ENCODE measurements around the gene FMNL2.

FMNL2 gene

DNA sequence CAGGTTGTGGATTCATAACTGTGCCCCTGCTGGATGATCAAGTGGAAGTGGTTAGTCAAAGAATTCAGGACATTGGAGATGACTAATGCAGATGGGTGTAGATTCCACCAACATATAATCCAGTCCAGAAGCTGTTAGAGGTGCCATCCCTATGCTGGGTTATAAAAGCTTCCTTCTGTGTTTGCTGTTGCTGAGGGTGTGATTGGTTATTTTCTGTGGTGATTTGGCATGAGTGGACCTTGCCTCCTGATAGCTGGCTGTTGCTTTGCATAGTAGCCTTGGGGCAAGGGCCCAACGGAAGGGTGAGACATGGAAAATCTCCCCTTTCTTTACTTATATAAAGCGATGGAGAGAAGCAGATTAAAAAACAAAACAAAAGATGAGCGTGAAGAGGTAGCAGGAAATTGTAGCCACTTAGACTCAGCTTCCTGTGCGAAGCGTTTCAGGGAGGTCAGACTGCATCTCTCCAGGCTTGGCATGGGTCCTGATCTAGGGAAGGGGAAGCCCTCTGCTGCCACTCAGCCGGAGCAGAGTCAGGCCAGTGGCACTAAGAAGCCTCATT is 190.4 kb downstream of the FMNL2 start:
- TF ChIP-seq HDGF (IDR thresholded peaks at IDR 0.05; ENCODE audit: borderline replicate concordance) (no peak), SUZ12 (IDR thresholded peaks at IDR 0.05) (no peak), FOXK2 (IDR thresholded peaks at IDR 0.05) (no peak), FOXA1 (IDR thresholded peaks at IDR 0.05) (no peak)
- ChIA-PET CTCF (no interaction called here), POLR2A (no interaction called here)
- no peak for DNase-seq (ENCODE audit: extremely low spot score)

DNA sequence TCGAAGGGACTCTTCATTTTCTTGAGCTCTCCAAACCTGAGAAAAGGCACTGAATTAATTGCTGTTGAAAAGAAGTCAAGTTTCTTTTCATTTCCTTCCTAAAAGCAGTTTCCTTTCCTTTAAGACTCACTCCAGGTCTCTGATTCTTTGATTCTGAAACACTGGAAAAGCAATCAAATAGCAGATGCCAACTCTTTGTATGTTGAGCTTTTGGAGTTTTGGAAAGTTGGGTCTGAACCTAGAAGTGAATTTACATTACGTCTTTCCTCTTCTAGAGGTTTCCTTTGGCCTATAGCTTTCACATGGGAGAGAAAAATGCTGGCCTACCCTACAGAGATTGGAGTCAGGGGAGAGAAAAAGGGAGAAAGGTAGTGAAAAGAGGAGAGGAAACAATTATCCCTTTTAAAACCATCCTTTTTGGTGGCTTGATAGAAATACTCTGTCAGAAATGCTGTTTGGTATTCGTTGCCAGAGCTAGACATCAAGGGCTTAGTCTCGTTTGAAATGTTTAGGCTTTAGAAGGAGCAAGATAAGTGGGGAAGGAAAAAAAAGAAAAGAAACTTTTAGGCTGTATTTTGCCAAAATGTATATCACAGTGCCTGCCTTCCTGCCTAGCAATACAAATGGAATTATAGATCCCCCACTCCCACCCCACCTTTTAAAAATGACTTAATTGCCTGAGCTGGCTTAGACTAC is 194.6 kb downstream of the FMNL2 start:
- DNase-seq (ENCODE audit: extremely low spot score), result no peak
- POLR2A ChIA-PET, result no interaction called here
- TF ChIP-seq BHLHE40 (IDR thresholded peaks at IDR 0.05; ENCODE audit: borderline replicate concordance) (no peak), SP1 (IDR thresholded peaks at IDR 0.05) (no peak), HDGF (IDR thresholded peaks at IDR 0.05; ENCODE audit: borderline replicate concordance) (no peak), TARDBP (IDR thresholded peaks at IDR 0.05) (no peak), SUZ12 (IDR thresholded peaks at IDR 0.05) (no peak)
- TF ChIP-seq, protein P1, sequence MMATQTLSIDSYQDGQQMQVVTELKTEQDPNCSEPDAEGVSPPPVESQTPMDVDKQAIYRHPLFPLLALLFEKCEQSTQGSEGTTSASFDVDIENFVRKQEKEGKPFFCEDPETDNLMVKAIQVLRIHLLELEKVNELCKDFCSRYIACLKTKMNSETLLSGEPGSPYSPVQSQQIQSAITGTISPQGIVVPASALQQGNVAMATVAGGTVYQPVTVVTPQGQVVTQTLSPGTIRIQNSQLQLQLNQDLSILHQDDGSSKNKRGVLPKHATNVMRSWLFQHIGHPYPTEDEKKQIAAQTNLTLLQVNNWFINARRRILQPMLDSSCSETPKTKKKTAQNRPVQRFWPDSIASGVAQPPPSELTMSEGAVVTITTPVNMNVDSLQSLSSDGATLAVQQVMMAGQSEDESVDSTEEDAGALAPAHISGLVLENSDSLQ (IDR thresholded peaks at IDR 0.05), result no peak
- CTCF ChIA-PET, result no interaction called here

GRCh38 chr2:152532241-152532640 is 197.3 kb downstream of the FMNL2 start:
- POLR2A ChIA-PET, result no interaction called here
- CTCF ChIA-PET, result no interaction called here
- DNase-seq (ENCODE audit: extremely low spot score), result no peak
- TF ChIP-seq SUZ12 (IDR thresholded peaks at IDR 0.05), result no peak
- TF ChIP-seq HDGF (IDR thresholded peaks at IDR 0.05; ENCODE audit: borderline replicate concordance), result no peak
- no peak for TF ChIP-seq FOXK2 (IDR thresholded peaks at IDR 0.05)
- no peak for TF ChIP-seq SP1 (IDR thresholded peaks at IDR 0.05)
- TF ChIP-seq BHLHE40 (IDR thresholded peaks at IDR 0.05; ENCODE audit: borderline replicate concordance), result no peak
- no peak for TF ChIP-seq LEF1 (IDR thresholded peaks at IDR 0.05; ENCODE audit: borderline replicate concordance)
- no peak for TF ChIP-seq CTBP1 (IDR thresholded peaks at IDR 0.05; ENCODE audit: borderline replicate concordance)

GRCh38 chr2:152534460-152535135 is 199.6 kb downstream of the FMNL2 start:
- DNase-seq (ENCODE audit: extremely low spot score), result no peak
- TF ChIP-seq SP1 (IDR thresholded peaks at IDR 0.05), result no peak
- TF ChIP-seq ARNT (IDR thresholded peaks at IDR 0.05), result no peak
- no peak for TF ChIP-seq FOXA1 (IDR thresholded peaks at IDR 0.05)
- TF ChIP-seq FOXK2 (IDR thresholded peaks at IDR 0.05), result no peak
- no peak for TF ChIP-seq LEF1 (IDR thresholded peaks at IDR 0.05; ENCODE audit: borderline replicate concordance)
- TF ChIP-seq ELF4 (IDR thresholded peaks at IDR 0.05), result no peak
- no peak for TF ChIP-seq NFRKB (IDR thresholded peaks at IDR 0.05)
- TF ChIP-seq L3MBTL2 (conservative IDR thresholded peaks at IDR 0.05), result no peak
- TF ChIP-seq TARDBP (IDR thresholded peaks at IDR 0.05), result no peak
- TF ChIP-seq, protein P1 (IDR thresholded peaks at IDR 0.05), result no peak
- ChIA-PET POLR2A (no interaction called here), CTCF (no interaction called here)

DNA sequence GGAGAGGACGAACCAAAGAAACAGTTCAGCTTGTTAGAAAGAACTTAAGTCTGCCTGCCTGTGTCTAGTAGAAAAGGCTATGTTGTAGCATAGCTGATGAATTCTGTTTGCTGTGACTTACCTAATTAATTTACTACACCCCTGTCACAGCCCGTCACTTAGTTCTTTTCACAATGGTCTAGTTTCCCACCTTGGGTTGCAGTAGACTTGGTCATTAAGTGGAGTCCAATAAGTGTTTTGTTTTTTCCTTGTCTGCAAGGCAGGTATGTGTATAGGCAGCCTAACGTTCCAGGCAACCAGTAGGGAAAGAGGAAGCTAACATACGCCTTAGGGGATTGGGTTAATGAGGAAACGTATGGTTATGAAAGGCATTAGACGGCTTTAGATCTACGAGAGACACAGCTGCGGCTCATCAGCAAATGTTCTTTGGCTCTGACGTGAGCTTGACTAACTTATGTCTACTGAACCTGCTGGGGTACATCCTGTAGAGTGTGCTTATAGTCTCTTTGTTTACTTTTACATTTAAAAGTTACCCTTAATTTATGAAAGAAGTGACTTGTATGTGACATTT is 202.2 kb downstream of the FMNL2 start:
- no peak for TF ChIP-seq LEF1 (IDR thresholded peaks at IDR 0.05; ENCODE audit: borderline replicate concordance)
- TF ChIP-seq SP1 (IDR thresholded peaks at IDR 0.05), result no peak
- no peak for TF ChIP-seq ELF4 (IDR thresholded peaks at IDR 0.05)
- no peak for TF ChIP-seq FOXM1 (IDR thresholded peaks at IDR 0.05; ENCODE audit: borderline replicate concordance)
- TF ChIP-seq HDGF (IDR thresholded peaks at IDR 0.05; ENCODE audit: borderline replicate concordance), result no peak
- no peak for TF ChIP-seq FOXK2 (IDR thresholded peaks at IDR 0.05)
- no peak for TF ChIP-seq L3MBTL2 (conservative IDR thresholded peaks at IDR 0.05)
- no peak for TF ChIP-seq TARDBP (IDR thresholded peaks at IDR 0.05)
- TF ChIP-seq BHLHE40 (IDR thresholded peaks at IDR 0.05; ENCODE audit: borderline replicate concordance), result no peak
- TF ChIP-seq CTBP1 (IDR thresholded peaks at IDR 0.05; ENCODE audit: borderline replicate concordance), result no peak
- TF ChIP-seq ZNF384 (IDR thresholded peaks at IDR 0.05), result no peak
- no peak for TF ChIP-seq NFRKB (IDR thresholded peaks at IDR 0.05)
- TF ChIP-seq ARNT (IDR thresholded peaks at IDR 0.05), result no peak
- no peak for TF ChIP-seq SUZ12 (IDR thresholded peaks at IDR 0.05)
- no peak for TF ChIP-seq FOXA1 (IDR thresholded peaks at IDR 0.05)
- TF ChIP-seq, protein P1 (IDR thresholded peaks at IDR 0.05), result no peak
- DNase-seq (ENCODE audit: extremely low spot score), result no peak
- POLR2A ChIA-PET, result no interaction called here
- CTCF ChIA-PET, result no interaction called here

DNA sequence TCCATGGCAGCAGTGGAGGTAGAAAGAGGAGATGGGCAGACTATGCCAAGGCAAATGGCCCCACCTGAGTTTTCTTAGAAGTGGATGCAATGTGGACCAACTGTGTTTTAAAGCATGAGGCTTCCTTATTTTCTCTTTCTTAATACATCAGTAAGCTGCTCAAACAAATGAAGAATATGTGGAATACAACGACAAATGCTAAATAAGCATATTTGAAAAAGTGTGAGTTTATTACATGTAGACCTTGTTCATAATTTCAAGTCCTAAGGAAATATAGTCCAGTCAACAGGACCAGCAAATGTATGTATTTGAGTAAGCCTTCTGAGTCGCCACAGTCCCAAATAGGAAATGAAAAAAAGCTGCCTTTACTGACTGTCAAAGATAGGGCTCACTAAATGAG is 204.4 kb downstream of the FMNL2 start:
- ChIA-PET CTCF (interaction anchor here (0.7 kb wide), 1 partner anchor 85 kb away, joined by 3 read pairs; no protein-coding TSS in a partner anchor), POLR2A (no interaction called here)
- DNase-seq (ENCODE audit: extremely low spot score), result no peak
- TF ChIP-seq BHLHE40 (IDR thresholded peaks at IDR 0.05; ENCODE audit: borderline replicate concordance) (no peak), FOXA1 (IDR thresholded peaks at IDR 0.05) (no peak), ELF4 (IDR thresholded peaks at IDR 0.05) (no peak), ZNF384 (IDR thresholded peaks at IDR 0.05) (no peak), HDGF (IDR thresholded peaks at IDR 0.05; ENCODE audit: borderline replicate concordance) (no peak), TARDBP (IDR thresholded peaks at IDR 0.05) (no peak), NFRKB (IDR thresholded peaks at IDR 0.05) (no peak), LEF1 (IDR thresholded peaks at IDR 0.05; ENCODE audit: borderline replicate concordance) (no peak), L3MBTL2 (conservative IDR thresholded peaks at IDR 0.05) (no peak), FOXM1 (IDR thresholded peaks at IDR 0.05; ENCODE audit: borderline replicate concordance) (no peak), ARNT (IDR thresholded peaks at IDR 0.05) (no peak), CTBP1 (IDR thresholded peaks at IDR 0.05; ENCODE audit: borderline replicate concordance) (no peak), FOXK2 (IDR thresholded peaks at IDR 0.05) (no peak), SP1 (IDR thresholded peaks at IDR 0.05) (no peak), SUZ12 (IDR thresholded peaks at IDR 0.05) (no peak)
- TF ChIP-seq, protein P1 (IDR thresholded peaks at IDR 0.05), result no peak

Data from HEK293T (cell line).